Left forelimb (tissue), 1 donor: ENCODE measurements around the gene RPL10.

Experiments used
- DNase-seq: peaks from one replicate; pipeline ENCODE4 v3.0.0-alpha.2; 2018; ENCODE audit warnings: low spot score

RPL10 gene

GRCh38 chrX:154401045-154401799, 3.0 kb downstream of the RPL10 start:
- no peak for DNase-seq

- DNase-seq = no peak
Measured at GRCh38 chrX:154401918-154402621, 3.9 kb downstream of the RPL10 start.

DNA sequence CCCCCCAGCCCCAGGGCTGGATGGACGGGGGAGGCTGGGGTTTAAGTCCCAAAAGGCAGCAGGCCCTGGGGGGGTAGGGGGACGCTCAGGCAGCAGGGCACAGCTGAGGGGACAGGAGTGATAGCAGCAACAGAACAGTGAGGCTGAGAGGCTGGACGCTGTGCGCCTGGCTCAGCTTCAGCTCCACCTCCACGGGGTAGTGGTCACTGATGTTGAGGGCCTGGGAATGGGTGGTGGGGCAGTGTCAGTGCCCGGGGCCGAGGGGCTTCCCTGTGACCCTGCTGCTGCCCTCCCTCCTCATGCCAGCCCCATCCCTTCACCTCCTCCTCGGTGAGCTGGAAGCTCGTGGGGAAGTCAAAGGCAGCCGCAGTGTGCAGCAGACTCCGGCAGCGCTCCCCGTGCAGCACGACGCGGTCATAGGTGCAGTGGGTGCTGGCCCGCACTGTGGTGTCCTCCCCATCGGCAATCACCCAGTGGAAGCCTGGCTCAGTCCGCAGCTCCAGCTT, 4.5 kb downstream of the RPL10 start:
- no peak for DNase-seq

DNA sequence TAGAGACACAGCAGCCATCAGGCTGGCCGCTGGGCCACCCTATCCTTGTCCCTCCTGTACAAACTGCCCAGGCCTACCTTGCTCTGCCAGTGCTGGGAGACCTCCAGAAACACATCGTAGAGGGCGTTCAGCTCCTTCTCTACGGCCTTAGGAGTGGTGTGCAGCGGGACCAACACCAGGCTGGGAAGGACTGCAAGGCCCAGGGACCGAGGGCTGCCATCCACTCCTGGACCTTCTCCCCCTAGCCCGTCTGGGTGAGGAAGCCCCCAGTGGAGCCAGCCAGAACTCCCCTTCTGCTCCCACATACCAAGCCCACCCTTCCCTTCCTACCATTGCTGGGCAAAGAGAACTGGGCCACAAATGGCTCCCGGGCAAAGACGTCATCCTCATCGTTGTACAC, 5.0 kb downstream of the RPL10 start:
- DNase-seq = no peak

DNA sequence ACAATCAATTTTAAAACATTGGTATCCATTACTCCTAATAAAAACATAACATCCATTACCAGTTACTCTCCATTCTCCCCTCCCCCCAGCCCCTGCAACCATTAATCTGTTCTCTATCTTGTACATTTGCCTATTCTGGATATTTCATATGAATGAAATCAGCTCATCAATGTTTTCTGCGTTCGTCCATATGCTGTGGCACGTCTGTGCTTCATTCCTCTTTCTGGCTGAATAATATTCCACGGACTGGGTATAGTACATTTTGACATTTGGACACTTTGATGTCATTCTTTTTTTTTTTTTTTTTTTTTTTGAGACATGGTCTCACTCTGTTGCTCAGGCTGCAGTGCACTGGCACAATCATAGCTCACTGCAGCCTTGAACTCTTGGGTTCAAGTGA, 5.7 kb downstream of the RPL10 start:
- no peak for DNase-seq

- no peak for DNase-seq
Measured at GRCh38 chrX:154404625-154405192, 6.5 kb downstream of the RPL10 start.

GRCh38 chrX:154408659-154409221, 10.6 kb downstream of the RPL10 start:
- no peak for DNase-seq

DNA sequence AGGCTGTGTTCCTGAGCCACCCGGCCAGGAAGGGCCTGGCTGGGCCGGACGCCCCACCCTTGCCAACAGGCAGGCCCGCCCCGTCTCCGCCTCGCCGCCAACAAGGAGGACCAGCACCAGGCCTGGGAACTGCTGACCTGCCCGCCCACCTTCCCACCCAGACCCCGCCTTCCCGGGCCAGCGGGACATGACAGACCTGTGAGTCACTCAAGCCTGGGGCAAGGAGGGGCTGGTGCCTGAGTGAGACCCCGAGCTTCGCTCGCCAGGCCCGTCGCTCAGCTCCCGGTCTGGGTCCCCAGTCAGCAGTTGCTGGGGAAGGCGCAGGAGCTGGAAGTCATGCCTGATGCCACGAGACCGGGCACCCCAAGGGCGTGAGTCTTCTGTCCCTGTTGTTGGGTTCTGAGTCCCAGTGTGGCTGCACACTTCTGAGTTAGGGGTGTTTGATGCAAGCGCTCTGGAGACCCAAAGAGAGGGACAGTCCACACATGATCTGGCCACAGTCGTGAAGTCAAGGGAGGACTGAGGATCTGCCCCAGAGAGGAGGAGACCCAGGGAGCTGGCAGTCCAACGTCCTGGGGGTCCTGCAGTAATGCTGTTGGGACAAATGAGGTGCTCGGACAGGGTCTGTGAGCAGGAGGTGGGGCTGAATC, 11.2 kb downstream of the RPL10 start, which contains the start of gene DNASE1L1:
TSS of gene DNASE1L1 (minus strand) at position 33 of the 650 bp plus-strand sequence. CDS start 3,686 bp downstream, outside the sequence.
- no peak for DNase-seq

GRCh38 chrX:154411981-154412340, 13.8 kb downstream of the RPL10 start:
- no peak for DNase-seq

DNA sequence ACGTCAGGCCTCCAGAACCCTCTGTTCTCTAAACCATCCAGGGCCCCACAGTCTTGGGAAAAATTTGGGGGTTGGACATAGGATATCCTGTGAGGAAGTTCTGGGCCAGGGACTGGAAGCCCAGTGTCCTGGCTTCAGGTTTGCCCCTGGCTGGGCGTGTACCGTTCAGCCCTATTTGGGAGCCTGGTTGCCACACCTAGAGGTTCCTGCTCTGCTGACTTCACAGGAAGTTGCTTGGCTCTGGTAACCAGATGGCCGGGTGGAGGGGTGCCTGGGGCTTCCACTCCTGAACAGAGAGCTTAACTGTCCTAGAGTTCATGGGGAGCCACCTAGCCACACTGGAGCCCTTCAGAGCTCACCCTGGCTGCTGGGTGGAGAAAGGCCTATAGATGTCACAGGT, 14.3 kb downstream of the RPL10 start:
- DNase-seq = no peak

DNA sequence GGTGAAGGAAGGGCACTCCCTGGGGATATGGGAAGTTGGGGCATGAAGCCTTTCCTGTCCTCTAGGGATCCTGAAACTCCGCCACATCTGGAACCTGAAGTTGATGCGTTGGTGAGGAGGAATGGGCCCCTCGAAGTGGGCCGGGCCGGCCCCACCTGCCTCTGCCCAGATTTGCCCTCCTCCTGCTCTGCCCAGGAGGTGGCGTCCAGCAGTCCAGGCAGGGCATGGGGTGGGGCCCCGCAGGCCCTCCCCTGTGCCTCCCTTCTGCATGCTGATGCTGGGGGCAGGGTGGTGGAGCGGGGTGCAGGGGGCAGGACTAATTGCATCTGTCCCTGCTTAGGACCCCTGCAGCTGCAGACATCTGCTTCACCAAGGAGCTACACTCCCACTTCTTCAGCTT, 15.0 kb downstream of the RPL10 start:
- DNase-seq = no peak

DNA sequence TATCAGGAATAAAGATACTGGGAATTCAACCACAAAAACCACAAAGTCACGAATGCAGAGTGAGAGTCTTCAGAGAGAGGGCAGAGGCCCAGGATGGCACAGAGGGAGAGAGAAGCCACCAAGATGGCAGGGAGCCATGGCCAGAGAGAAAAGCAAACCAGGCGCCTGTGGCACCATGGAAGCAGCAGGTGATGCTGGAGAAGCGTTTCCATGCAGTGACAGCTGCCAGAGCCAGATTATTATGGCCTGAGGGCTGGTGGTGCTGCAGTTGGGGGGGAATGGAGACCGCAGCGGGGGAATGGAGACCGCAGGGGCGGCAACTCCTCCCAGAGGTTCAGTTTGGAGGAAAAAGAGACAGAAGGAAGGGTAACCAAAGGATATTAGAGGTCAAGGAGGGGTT, 19.0 kb downstream of the RPL10 start:
- DNase-seq = no peak

DNA sequence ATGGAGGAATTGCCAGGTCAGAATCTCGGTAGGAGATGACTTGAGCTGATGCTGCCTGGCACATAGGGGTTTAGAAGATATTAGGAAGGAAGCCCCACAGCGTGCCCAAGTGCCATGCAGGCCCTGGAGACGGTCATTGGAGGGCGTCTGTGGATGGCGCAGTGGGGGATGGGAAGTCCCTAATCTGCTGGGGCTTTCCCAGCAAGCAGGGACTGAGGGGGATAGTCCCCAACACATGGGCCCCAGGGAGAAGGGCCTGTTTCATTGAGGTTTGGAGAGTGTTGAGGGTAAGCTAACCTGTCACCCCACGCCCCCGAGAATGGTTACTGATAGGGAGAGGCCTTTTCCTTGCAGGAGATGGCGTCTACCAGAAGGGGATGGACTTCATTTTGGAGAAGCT, 21.0 kb downstream of the RPL10 start:
- DNase-seq = no peak

GRCh38 chrX:154419688-154420401, 21.7 kb downstream of the RPL10 start:
- DNase-seq = no peak

GRCh38 chrX:154420402-154420756, 22.2 kb downstream of the RPL10 start:
- DNase-seq = no peak

GRCh38 chrX:154426916-154427770, 29.0 kb downstream of the RPL10 start:
- peak; percentile 9 for DNase-seq

- peak; percentile 92 for DNase-seq
Measured at GRCh38 chrX:154428176-154429171, 30.3 kb downstream of the RPL10 start, which contains the start of gene ATP6AP1. Gene ATP6AP1, plus strand, starts transcription at chrX:154428677. Its CDS starts 16 bp downstream, at chrX:154428693.

- no peak for DNase-seq
Measured at GRCh38 chrX:154429711-154430110, 31.5 kb downstream of the RPL10 start.

- DNase-seq = no peak
Measured at GRCh38 chrX:154430479-154430878, 32.3 kb downstream of the RPL10 start.
